Measurements from ENCODE around the gene CLEC6A. TPM values are rescaled to one million over a fixed set of nuclear protein-coding genes. Genes with fewer than 3 reads are reported as not detected.
"Not testable (repeated sequence)": the region's sequence is repeated elsewhere in the genome, so short reads cannot be mapped to it uniquely, and the experiment has no call there.

CLEC6A gene
- total RNA-seq, result not detected
- not detected for total RNA-seq (2013)
- total RNA-seq, result 0 to 0.09 (median 0) reads per million in 29 experiments

DNA sequence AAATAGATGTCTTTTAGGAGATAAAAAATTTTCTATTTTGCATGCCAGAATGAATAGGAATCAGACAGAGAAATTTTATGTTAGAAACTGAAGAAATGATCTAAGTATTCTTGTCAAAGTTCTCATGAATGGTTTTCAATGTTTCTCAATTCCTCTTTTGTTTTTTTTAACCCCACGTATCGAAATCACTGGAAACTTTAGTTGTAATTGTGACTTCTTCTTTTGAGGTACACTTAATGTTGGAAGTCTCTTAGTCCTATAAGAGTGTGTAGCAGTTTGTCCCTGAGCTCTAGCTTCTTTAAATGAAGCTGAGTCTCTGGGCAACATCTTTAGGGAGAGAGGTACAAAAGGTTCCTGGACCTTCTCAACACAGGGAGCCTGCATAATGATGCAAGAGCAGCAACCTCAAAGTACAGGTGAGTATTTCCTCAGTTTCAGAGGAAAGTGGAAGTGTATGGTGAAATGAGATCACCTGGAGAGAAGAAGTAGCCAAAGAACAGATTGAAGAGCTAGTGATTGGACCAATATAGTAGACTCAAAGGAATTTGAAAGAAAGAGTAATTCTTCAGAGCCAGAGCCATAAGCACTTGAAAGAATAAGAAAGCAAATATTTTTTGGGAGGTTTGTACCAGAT, at the start of gene CLEC6A:
CLEC6A (plus strand) TSS at position 236 of the 634 bp plus-strand sequence; CDS start at position 386, 150 bp downstream.
- DNase-seq (no peak), ATAC-seq (replicated peaks in 1 of 4) (no peak)
- ChIA-PET POLR2A (no interaction called here), CTCF (no interaction called here)
- Histone ChIP-seq H3K4me3 (ENCODE audit: control insufficient read depth in 1 of 2, extremely low read depth in 1 of 2, low read length in 1 of 2) (no peak within 1 kb of the TSS), H3K4me1 (ENCODE audit: control insufficient read depth in 1 of 2, extremely low read depth in 1 of 2, insufficient read depth in 2 of 2, low read length in 2 of 2) (no peaks in the 10 kb centered on the region), H3K36me3 (ENCODE audit: control insufficient read depth in 2 of 2, extremely low read depth in 1 of 2, insufficient read depth in 1 of 2, low read length in 1 of 2) (no peaks in the 10 kb centered on the region), H3K27me3 (replicated peaks in 1 of 2; ENCODE audit: control insufficient read depth in 2 of 2, extremely low read depth in 1 of 2, insufficient read depth in 2 of 2, low read length in 1 of 2) (peaks cover 0 to 7% of the 10 kb centered on the region in 2 experiments), H3K9me3 (no peaks in the 10 kb centered on the region), H3K27ac (ENCODE audit: low read length) (no peak within 1 kb of the TSS)
- Mint-ChIP-seq H3K27ac (no peak within 1 kb of the TSS), H3K27me3 (peaks cover 28 to 31% of the 10 kb centered on the region in 2 donors), H3K4me1 (no peaks in the 10 kb centered on the region), H3K4me3 (no peak within 1 kb of the TSS), H3K36me3 (no peaks in the 10 kb centered on the region), H3K9me3 (no peaks in the 10 kb centered on the region)
- no CpG with 5 or more reads among the region's 2 CpGs for WGBS (ENCODE audit: insufficient coverage)

- H3K4me3 ChIP-seq (ENCODE audit: control insufficient read depth in 1 of 2, extremely low read depth in 1 of 2, low read length in 1 of 2); POLR2A ChIA-PET; H3K4me1 ChIP-seq (ENCODE audit: control insufficient read depth in 1 of 2, extremely low read depth in 1 of 2, insufficient read depth in 2 of 2, low read length in 2 of 2); H3K4me3 Mint-ChIP-seq; H3K27ac ChIP-seq (ENCODE audit: low read length); H3K36me3 Mint-ChIP-seq; H3K4me1 Mint-ChIP-seq; H3K9me3 Mint-ChIP-seq; H3K27me3 Mint-ChIP-seq; H3K27ac Mint-ChIP-seq; ATAC-seq (replicated peaks in 1 of 4); H3K27me3 ChIP-seq (replicated peaks in 1 of 2; ENCODE audit: control insufficient read depth in 2 of 2, extremely low read depth in 1 of 2, insufficient read depth in 2 of 2, low read length in 1 of 2); H3K36me3 ChIP-seq (ENCODE audit: control insufficient read depth in 2 of 2, extremely low read depth in 1 of 2, insufficient read depth in 1 of 2, low read length in 1 of 2); CTCF ChIA-PET; H3K9me3 ChIP-seq: not testable (repeated sequence)
- DNase-seq, result peak in 2 of 35 experiments; percentile 20 to 28
- no CpG with 5 or more reads among the region's 6 CpGs for WGBS (ENCODE audit: insufficient coverage)
Observed at GRCh38 chr12:8419576-8419975, 36.2 kb upstream of the CLEC6A start.

- WGBS (ENCODE audit: insufficient coverage), result no CpG with 5 or more reads among the region's 10 CpGs
- no peaks in the 10 kb centered on the region for H3K36me3 ChIP-seq (ENCODE audit: control insufficient read depth in 2 of 2, extremely low read depth in 1 of 2, insufficient read depth in 1 of 2, low read length in 1 of 2)
- no peaks in the 10 kb centered on the region for H3K4me1 Mint-ChIP-seq
- H3K36me3 Mint-ChIP-seq, result no peaks in the 10 kb centered on the region
- H3K9me3 ChIP-seq, result no peaks in the 10 kb centered on the region
- no peaks in the 10 kb centered on the region for H3K27me3 ChIP-seq (replicated peaks in 1 of 2; ENCODE audit: control insufficient read depth in 2 of 2, extremely low read depth in 1 of 2, insufficient read depth in 2 of 2, low read length in 1 of 2)
- no peak overlapping the region for H3K4me3 Mint-ChIP-seq
- H3K4me3 ChIP-seq (ENCODE audit: control insufficient read depth in 1 of 2, extremely low read depth in 1 of 2, low read length in 1 of 2), result no peak overlapping the region
- ChIA-PET CTCF (no interaction called here), POLR2A (no interaction called here)
- H3K27ac Mint-ChIP-seq, result no peak overlapping the region
- no peak for ATAC-seq (replicated peaks in 1 of 4)
- no peak overlapping the region for H3K27ac ChIP-seq (ENCODE audit: low read length)
- H3K27me3 Mint-ChIP-seq, result no peaks in the 10 kb centered on the region
- H3K4me1 ChIP-seq (ENCODE audit: control insufficient read depth in 1 of 2, extremely low read depth in 1 of 2, insufficient read depth in 2 of 2, low read length in 2 of 2), result no peaks in the 10 kb centered on the region
- no peak for DNase-seq
- H3K9me3 Mint-ChIP-seq, result no peaks in the 10 kb centered on the region
Observed at GRCh38 chr12:8420506-8420905, 35.3 kb upstream of the CLEC6A start.

- H3K27me3 Mint-ChIP-seq; H3K9me3 ChIP-seq; POLR2A ChIA-PET; H3K36me3 Mint-ChIP-seq; H3K4me3 ChIP-seq (ENCODE audit: control insufficient read depth in 1 of 2, extremely low read depth in 1 of 2, low read length in 1 of 2); H3K36me3 ChIP-seq (ENCODE audit: control insufficient read depth in 2 of 2, extremely low read depth in 1 of 2, insufficient read depth in 1 of 2, low read length in 1 of 2); H3K27ac ChIP-seq (ENCODE audit: low read length); H3K27me3 ChIP-seq (replicated peaks in 1 of 2; ENCODE audit: control insufficient read depth in 2 of 2, extremely low read depth in 1 of 2, insufficient read depth in 2 of 2, low read length in 1 of 2); H3K9me3 Mint-ChIP-seq; H3K4me3 Mint-ChIP-seq; ATAC-seq (replicated peaks in 1 of 4); DNase-seq; H3K27ac Mint-ChIP-seq; H3K4me1 Mint-ChIP-seq; H3K4me1 ChIP-seq (ENCODE audit: control insufficient read depth in 1 of 2, extremely low read depth in 1 of 2, insufficient read depth in 2 of 2, low read length in 2 of 2): not testable (repeated sequence)
- WGBS (ENCODE audit: insufficient coverage), result 94% methylated on average over 5 of the region's 22 CpGs
- CTCF ChIA-PET, result interaction anchor here in 1 of 2 donors (0.6 kb wide), 1 partner anchor 1771 kb away, joined by 3 read pairs; no protein-coding TSS in a partner anchor
Observed at GRCh38 chr12:8444536-8445278, 11.1 kb upstream of the CLEC6A start.

DNA sequence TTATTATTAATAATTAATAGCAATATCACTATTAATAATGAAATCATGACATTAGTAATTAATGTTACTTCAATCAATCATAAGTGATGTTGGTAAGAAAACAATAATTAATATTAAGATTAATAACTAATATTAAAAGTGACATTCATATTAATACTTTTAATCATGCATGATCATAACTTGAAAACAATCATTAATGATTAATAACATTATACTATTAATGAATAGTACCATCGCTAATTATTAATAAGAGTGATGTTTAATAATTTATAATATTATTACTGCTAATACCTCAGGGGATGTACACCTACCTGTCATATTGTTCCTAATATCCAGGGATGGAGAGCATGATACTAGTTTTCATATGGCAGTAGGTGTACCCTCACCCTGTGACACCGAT, 10.0 kb upstream of the CLEC6A start:
- Histone ChIP-seq H3K27ac (ENCODE audit: low read length) (no peak overlapping the region), H3K27me3 (replicated peaks in 1 of 2; ENCODE audit: control insufficient read depth in 2 of 2, extremely low read depth in 1 of 2, insufficient read depth in 2 of 2, low read length in 1 of 2) (no peaks in the 10 kb centered on the region), H3K9me3 (no peaks in the 10 kb centered on the region), H3K4me3 (ENCODE audit: control insufficient read depth in 1 of 2, extremely low read depth in 1 of 2, low read length in 1 of 2) (no peak overlapping the region), H3K4me1 (ENCODE audit: control insufficient read depth in 1 of 2, extremely low read depth in 1 of 2, insufficient read depth in 2 of 2, low read length in 2 of 2) (no peaks in the 10 kb centered on the region), H3K36me3 (ENCODE audit: control insufficient read depth in 2 of 2, extremely low read depth in 1 of 2, insufficient read depth in 1 of 2, low read length in 1 of 2) (no peaks in the 10 kb centered on the region)
- WGBS (ENCODE audit: insufficient coverage), result no CpG with 5 or more reads among the region's 2 CpGs
- DNase-seq (no peak), ATAC-seq (replicated peaks in 1 of 4) (no peak)
- ChIA-PET CTCF (no interaction called here), POLR2A (no interaction called here)
- Mint-ChIP-seq H3K36me3 (no peaks in the 10 kb centered on the region), H3K9me3 (no peaks in the 10 kb centered on the region), H3K27ac (no peak overlapping the region), H3K4me1 (no peaks in the 10 kb centered on the region), H3K4me3 (no peak overlapping the region), H3K27me3 (peaks cover 3 to 5% of the 10 kb centered on the region in 2 donors)

DNA sequence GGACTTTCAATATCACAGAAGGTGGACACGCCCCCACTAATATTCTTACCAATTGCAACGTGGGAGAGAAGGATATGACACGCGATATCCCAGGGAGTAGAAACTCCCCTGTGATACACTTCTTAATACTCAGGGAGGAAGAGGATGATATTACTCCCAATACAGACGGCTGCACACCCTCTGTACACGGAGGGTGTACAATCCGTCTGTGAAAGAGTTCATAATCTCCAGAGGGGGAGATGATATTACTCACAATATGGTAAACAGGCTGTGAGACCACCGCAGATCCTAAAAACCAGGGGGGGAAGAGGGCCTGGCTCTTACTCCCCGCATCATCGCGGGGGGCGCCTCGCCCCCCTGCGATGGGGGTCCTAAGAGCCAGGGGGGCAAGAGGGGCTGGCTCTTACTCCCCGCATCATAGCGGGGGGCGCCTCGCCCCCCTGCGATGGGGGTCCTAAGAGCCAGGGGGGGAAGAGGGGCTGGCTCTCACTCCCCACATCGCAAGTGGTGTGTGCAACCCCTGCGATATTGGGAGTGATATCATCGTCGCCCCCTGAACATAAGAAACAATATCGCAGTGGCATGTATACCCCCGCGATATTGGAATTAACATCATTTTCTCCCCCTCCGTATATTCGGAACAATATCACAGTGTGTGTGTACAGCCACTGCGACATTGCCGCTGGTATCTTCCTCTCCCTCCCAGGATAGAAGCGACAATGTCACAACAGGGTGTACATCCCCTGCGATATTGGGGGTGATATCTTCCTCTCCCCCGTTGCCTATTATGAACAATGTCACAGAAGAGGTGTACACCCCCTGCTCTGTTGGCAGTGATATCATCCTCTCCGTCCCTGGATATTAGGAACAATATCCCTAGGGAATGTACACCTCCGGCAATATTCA, 8.9 kb upstream of the CLEC6A start:
- POLR2A ChIA-PET, result no interaction called here

More for the DNA sequence above, 8.9 kb upstream of the CLEC6A start:
- Histone ChIP-seq H3K36me3 (ENCODE audit: control insufficient read depth in 2 of 2, extremely low read depth in 1 of 2, insufficient read depth in 1 of 2, low read length in 1 of 2) (no peaks in the 10 kb centered on the region), H3K27me3 (replicated peaks in 1 of 2; ENCODE audit: control insufficient read depth in 2 of 2, extremely low read depth in 1 of 2, insufficient read depth in 2 of 2, low read length in 1 of 2) (peaks cover 0 to under 1% of the 10 kb centered on the region in 2 experiments), H3K9me3 (no peaks in the 10 kb centered on the region), H3K27ac (ENCODE audit: low read length) (no peak overlapping the region), H3K4me1 (ENCODE audit: control insufficient read depth in 1 of 2, extremely low read depth in 1 of 2, insufficient read depth in 2 of 2, low read length in 2 of 2) (no peaks in the 10 kb centered on the region), H3K4me3 (ENCODE audit: control insufficient read depth in 1 of 2, extremely low read depth in 1 of 2, low read length in 1 of 2) (no peak overlapping the region)
- CTCF ChIA-PET, result no interaction called here
- H3K9me3 Mint-ChIP-seq, result no peaks in the 10 kb centered on the region
- no peak overlapping the region for H3K4me3 Mint-ChIP-seq
- ATAC-seq (replicated peaks in 1 of 4) (no peak), DNase-seq (no peak)
- peaks cover 3 to 5% of the 10 kb centered on the region in 2 donors for H3K27me3 Mint-ChIP-seq
- 75% methylated on average over 4 of the region's 35 CpGs for WGBS (ENCODE audit: insufficient coverage)
- H3K27ac Mint-ChIP-seq, result no peak overlapping the region
- no peaks in the 10 kb centered on the region for H3K36me3 Mint-ChIP-seq
- no peaks in the 10 kb centered on the region for H3K4me1 Mint-ChIP-seq

Data from T-cell (primary cell).